RWPE1 (cell line): ENCODE data around the gene TOMM40L.

Experiments used
- CTCF ChIA-PET: fragments of 350-600 bp; sonication (Branson Sonifier 250); formaldehyde crosslinking; extraction: SDS; loops from one replicate; lab custom pipeline; 2021; lab: Yijun Ruan, JAX
- POLR2A ChIA-PET: fragments of 400-600 bp; formaldehyde crosslinking; extraction: SDS; loops from one replicate; lab custom pipeline; 2020; ENCODE audit warnings: antibody characterized with exemption; ENCODE audit not compliant: low non-redundant PET; lab: Yijun Ruan, JAX
- DNase-seq: peaks from one replicate; pipeline ENCODE4 v3.0.0; 2012; ENCODE audit warnings: low spot score
- H3K27ac ChIP-seq: fragments of 450-650 bp; 2 replicates; pipeline ENCODE4 v1.5.1; 2017
- CTCF ChIP-seq: fragments of 450-650 bp; conservative IDR thresholded peaks from 2 replicates; pipeline ENCODE4 v1.5.1; 2017; ENCODE audit warnings: low read depth, mild to moderate bottlenecking

The TOMM40L gene

GRCh38 chr1:161230762-161231161 lies 4.9 kb downstream of the TOMM40L start:
- POLR2A ChIA-PET, result no interaction called here
- H3K27ac ChIP-seq, result 0 out of 2 replicates have a peak overlapping the region, but pooled peaks have one; percentile 11
- no peak for TF ChIP-seq CTCF
- DNase-seq, result no peak
- CTCF ChIA-PET, result interaction anchor here (0.6 to 1.4 kb wide), 4 partner anchors 32 to 151 kb away, joined by 3 to 4 read pairs (median 3); no protein-coding TSS in a partner anchor

- DNase-seq, result no peak
- no peak overlapping the region for H3K27ac ChIP-seq
- CTCF ChIA-PET, result no interaction called here
- no peak for TF ChIP-seq CTCF
- POLR2A ChIA-PET, result no interaction called here
Measured at GRCh38 chr1:161233102-161233501, 7.2 kb downstream of the TOMM40L start.

GRCh38 chr1:161235957-161236775 lies 10.3 kb downstream of the TOMM40L start:
- H3K27ac ChIP-seq, result no peak overlapping the region
- ChIA-PET CTCF (interaction anchor here (0.5 to 1.4 kb wide), 6 partner anchors 8 to 146 kb away, joined by 3 to 7 read pairs (median 4); partner anchors contain the start of gene TOMM40L), POLR2A (no interaction called here)
- no peak for DNase-seq
- TF ChIP-seq CTCF, result no peak

GRCh38 chr1:161238039-161238473 lies 12.2 kb downstream of the TOMM40L start, which contains the start of gene NR1I3:
NR1I3 (minus strand) TSS chr1:161238203; CDS start chr1:161236565, 1,638 bp downstream.
- no peak within 1 kb of the TSS for H3K27ac ChIP-seq
- DNase-seq, result no peak
- ChIA-PET CTCF (no interaction called here), POLR2A (no interaction called here)
- TF ChIP-seq CTCF, result no peak

GRCh38 chr1:161241682-161242081 lies 15.8 kb downstream of the TOMM40L start:
- no peak for DNase-seq
- ChIA-PET CTCF (interaction anchor here (0.6 to 1.6 kb wide), 2 partner anchors 18 to 50 kb away, joined by 3 read pairs; no protein-coding TSS in a partner anchor), POLR2A (no interaction called here)
- H3K27ac ChIP-seq, result no peak overlapping the region
- no peak for TF ChIP-seq CTCF

GRCh38 chr1:161242313-161242712 lies 16.5 kb downstream of the TOMM40L start:
- no peak for DNase-seq
- no peak for TF ChIP-seq CTCF
- POLR2A ChIA-PET, result no interaction called here
- CTCF ChIA-PET, result interaction anchor here (0.6 to 0.8 kb wide), 2 partner anchors 17 to 27 kb away, joined by 3 read pairs; no protein-coding TSS in a partner anchor
- no peak overlapping the region for H3K27ac ChIP-seq
